CD4-positive, alpha-beta T cell (primary cell): ENCODE data around the gene LRP2. TPM values are rescaled to one million over a fixed set of nuclear protein-coding genes. Genes with fewer than 3 reads are reported as not detected.

ENCODE experiments used
- ATAC-seq: fragments of 200-7000 bp; cut with Tn5 transposase; one replicate; pipeline ENCODE4 v1.10.0; 2022; ENCODE audit warnings: mild to moderate bottlenecking; ENCODE audit not compliant: poor library complexity
- CTCF ChIA-PET: fragments of 350-600 bp; sonication (Branson Sonifier 250); formaldehyde crosslinking; loops from one replicate; lab custom pipeline; 2021; ENCODE audit warnings: antibody characterized with exemption, inconsistent platforms; lab: Charles Lee
- POLR2A ChIA-PET: fragments of 350-600 bp; sonication (Branson Sonifier 250); formaldehyde crosslinking; loops from one replicate; lab custom pipeline; 2021; ENCODE audit warnings: antibody characterized with exemption, inconsistent platforms; lab: Charles Lee
- DNase-seq, 14 experiments: peaks; one replicate each; pipeline ENCODE4 v3.0.0-alpha.2; 2013 to 2020; ENCODE audit warnings: mixed read lengths in 2 of 14
- H3K27ac ChIP-seq, 2 donors: one replicate each; pipeline versions ENCODE4 v1.5.1 to v1.7.0; 2013; ENCODE audit warnings: low read length in 2 of 2, low read depth in 1 of 2, mild to moderate bottlenecking in 1 of 2
- H3K27me3 ChIP-seq, 2 experiments: 1 replicate in 1 of 2; 2 replicates in 1 of 2; pipeline versions ENCODE4 v1.6.1 to v1.7.0; 2013; ENCODE audit warnings: low read length in 2 of 2, control low read depth in 1 of 2, mild to moderate bottlenecking in 1 of 2, moderate library complexity in 1 of 2; ENCODE audit not compliant: insufficient read depth in 2 of 2, control insufficient read depth in 1 of 2
- H3K36me3 ChIP-seq: one replicate; pipeline ENCODE4 v1.6.1; 2013; ENCODE audit warnings: low read length, control low read depth; ENCODE audit not compliant: insufficient read depth
- H3K4me1 ChIP-seq: one replicate; pipeline ENCODE4 v1.6.1; 2013; ENCODE audit warnings: low read length, control low read depth; ENCODE audit not compliant: insufficient read depth
- H3K4me3 ChIP-seq: one replicate; pipeline ENCODE4 v1.5.1; 2013; ENCODE audit warnings: mild to moderate bottlenecking, low read length, moderate library complexity
- H3K9me3 ChIP-seq, 2 experiments: 1 replicate in 1 of 2; 2 replicates in 1 of 2; pipeline versions ENCODE4 v1.6.1 to v1.7.0; 2013; ENCODE audit warnings: low read length in 2 of 2, mild to moderate bottlenecking in 2 of 2, control low read depth in 1 of 2, moderate library complexity in 1 of 2; ENCODE audit not compliant: control insufficient read depth in 1 of 2, insufficient read depth in 1 of 2
- H3K27ac Mint-ChIP-seq: one replicate; pipeline ENCODE4 v1.8.0; 2020; ENCODE audit warnings: mixed read lengths
- H3K27me3 Mint-ChIP-seq: one replicate; pipeline ENCODE4 v1.8.0; 2021; ENCODE audit warnings: mixed read lengths
- H3K36me3 Mint-ChIP-seq: one replicate; pipeline ENCODE4 v1.8.0; 2021; ENCODE audit warnings: low read depth, mixed read lengths
- H3K4me1 Mint-ChIP-seq: one replicate; pipeline ENCODE4 v1.8.0; 2021; ENCODE audit warnings: low read depth, mixed read lengths
- H3K4me3 Mint-ChIP-seq: one replicate; pipeline ENCODE4 v1.8.0; 2020; ENCODE audit warnings: mild to moderate bottlenecking, mixed read lengths
- H3K9me3 Mint-ChIP-seq: one replicate; pipeline ENCODE4 v1.8.0; 2020; ENCODE audit warnings: mixed read lengths
- intact Hi-C, 2 experiments: fragments of 100-400 bp; cut with DNase I in 1 of 2; cut with micrococcal nuclease in 1 of 2; formaldehyde crosslinking; loops; one replicate each; pipeline versions ENCODE4 v1.15.1 to v1.9.0; 2023 to 2025; cut with DNase I, micrococcal nuclease
- total RNA-seq, 174 experiments: library from RNA in 2 of 174; stranded (reverse) in 2 of 174; gene quantifications; one replicate each; pipeline ENCODE4 v1.2.3 and lab custom pipeline; 2021 to 2026
- TF ChIP-seq, protein P1 (sequence below): fragments of 200-600 bp; IDR thresholded peaks from one replicate; pipeline ENCODE4 v1.8.0; 2022; ENCODE audit warnings: antibody characterized with exemption, mild to moderate bottlenecking

LRP2 gene
- total RNA-seq, 2 experiments from 2014 or later: 0.03 TPM; not detected in 1

DNA sequence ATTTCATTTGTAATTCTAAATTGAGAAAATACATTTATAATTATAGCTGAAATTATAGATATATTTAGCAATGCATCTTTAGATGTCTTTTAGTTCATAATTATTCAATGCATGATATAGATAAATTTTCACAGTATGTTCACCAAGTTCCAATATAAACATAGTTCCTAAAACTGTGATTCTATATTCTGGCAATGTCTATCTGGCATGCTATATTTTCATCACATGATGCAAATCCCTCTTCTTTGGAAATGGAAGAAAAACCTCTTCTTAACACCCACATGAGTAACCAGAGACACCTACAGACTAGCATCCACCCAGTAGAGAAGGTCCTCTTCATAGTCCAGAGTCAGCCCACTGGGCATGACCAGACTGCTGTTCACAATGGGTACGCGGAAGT is 157.2 kb downstream of the LRP2 start:
- H3K36me3 Mint-ChIP-seq: no peaks in the 10 kb centered on the region

DNA sequence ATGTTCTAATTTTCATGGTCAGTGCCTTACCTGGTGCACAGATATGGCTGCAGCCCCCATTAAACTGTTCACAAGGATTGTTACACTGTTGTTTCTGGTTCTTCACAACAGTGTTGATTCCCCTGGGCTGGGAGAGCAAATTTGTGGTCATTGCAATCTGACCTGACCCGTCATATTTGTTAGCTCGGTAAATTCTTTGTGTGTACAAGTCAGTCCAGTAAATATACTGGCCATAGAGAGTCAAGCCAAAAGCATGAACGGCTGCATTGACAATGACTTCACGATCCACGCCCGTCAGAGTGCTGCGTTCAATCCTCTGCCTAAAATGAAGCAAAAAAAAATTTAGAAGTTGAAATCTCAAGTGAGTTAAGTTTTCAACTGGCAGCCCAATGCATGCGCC is 158.4 kb downstream of the LRP2 start:
- CTCF ChIA-PET: no interaction called here
- TF ChIP-seq, protein P1, sequence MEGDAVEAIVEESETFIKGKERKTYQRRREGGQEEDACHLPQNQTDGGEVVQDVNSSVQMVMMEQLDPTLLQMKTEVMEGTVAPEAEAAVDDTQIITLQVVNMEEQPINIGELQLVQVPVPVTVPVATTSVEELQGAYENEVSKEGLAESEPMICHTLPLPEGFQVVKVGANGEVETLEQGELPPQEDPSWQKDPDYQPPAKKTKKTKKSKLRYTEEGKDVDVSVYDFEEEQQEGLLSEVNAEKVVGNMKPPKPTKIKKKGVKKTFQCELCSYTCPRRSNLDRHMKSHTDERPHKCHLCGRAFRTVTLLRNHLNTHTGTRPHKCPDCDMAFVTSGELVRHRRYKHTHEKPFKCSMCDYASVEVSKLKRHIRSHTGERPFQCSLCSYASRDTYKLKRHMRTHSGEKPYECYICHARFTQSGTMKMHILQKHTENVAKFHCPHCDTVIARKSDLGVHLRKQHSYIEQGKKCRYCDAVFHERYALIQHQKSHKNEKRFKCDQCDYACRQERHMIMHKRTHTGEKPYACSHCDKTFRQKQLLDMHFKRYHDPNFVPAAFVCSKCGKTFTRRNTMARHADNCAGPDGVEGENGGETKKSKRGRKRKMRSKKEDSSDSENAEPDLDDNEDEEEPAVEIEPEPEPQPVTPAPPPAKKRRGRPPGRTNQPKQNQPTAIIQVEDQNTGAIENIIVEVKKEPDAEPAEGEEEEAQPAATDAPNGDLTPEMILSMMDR: no peak
- POLR2A ChIA-PET: no interaction called here
- intact Hi-C loops: no loop called here
- no peaks in the 10 kb centered on the region for H3K36me3 Mint-ChIP-seq
- DNase-seq (no peak), ATAC-seq (no peak)
- no peak overlapping the region for H3K27ac Mint-ChIP-seq
- no peaks in the 10 kb centered on the region for H3K36me3 ChIP-seq
- H3K9me3 ChIP-seq: no peaks in the 10 kb centered on the region
- no peaks in the 10 kb centered on the region for H3K9me3 Mint-ChIP-seq
- H3K27me3 Mint-ChIP-seq: peaks cover 17% of the 10 kb centered on the region
- no peaks in the 10 kb centered on the region for H3K4me1 ChIP-seq
- no peaks in the 10 kb centered on the region for H3K27me3 ChIP-seq
- no peak overlapping the region for H3K4me3 Mint-ChIP-seq
- no peaks in the 10 kb centered on the region for H3K4me1 Mint-ChIP-seq
- no peak overlapping the region for H3K4me3 ChIP-seq
- no peak overlapping the region for H3K27ac ChIP-seq

More for the DNA sequence above, 157.2 kb downstream of the LRP2 start:
- Histone ChIP-seq H3K36me3 (no peaks in the 10 kb centered on the region), H3K4me3 (no peak overlapping the region), H3K4me1 (no peaks in the 10 kb centered on the region), H3K27me3 (no peaks in the 10 kb centered on the region), H3K9me3 (no peaks in the 10 kb centered on the region), H3K27ac (no peak overlapping the region)
- TF ChIP-seq, protein P1: no peak
- Mint-ChIP-seq H3K9me3 (no peaks in the 10 kb centered on the region), H3K27me3 (peaks cover 17% of the 10 kb centered on the region), H3K4me3 (no peak overlapping the region), H3K4me1 (no peaks in the 10 kb centered on the region), H3K27ac (no peak overlapping the region)
- CTCF ChIA-PET: no interaction called here
- no peak for ATAC-seq
- DNase-seq: no peak
- POLR2A ChIA-PET: no interaction called here
- intact Hi-C loops: no loop called here

DNA sequence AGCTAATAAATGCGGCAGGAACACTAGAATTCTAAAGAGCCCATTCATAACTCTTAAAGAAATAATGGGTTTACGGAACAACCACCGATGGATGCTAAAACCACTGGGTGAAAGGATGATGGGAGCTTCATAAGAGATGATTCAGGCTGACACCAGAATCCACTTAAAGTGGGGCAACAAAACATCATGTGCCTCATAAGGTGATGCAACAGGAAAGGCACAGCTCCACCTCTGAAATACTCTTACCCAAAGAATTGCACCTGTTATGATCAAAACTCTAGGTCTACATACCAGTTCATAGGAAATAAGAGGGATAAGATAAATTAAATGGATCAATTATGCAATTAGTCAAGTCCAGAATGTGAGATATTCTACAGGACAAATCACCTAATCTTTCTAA is 161.6 kb downstream of the LRP2 start:
- H3K27me3 Mint-ChIP-seq: peaks cover 23% of the 10 kb centered on the region
- CTCF ChIA-PET: no interaction called here

More for the DNA sequence above, 161.6 kb downstream of the LRP2 start:
- H3K4me1 ChIP-seq: no peaks in the 10 kb centered on the region
- POLR2A ChIA-PET: no interaction called here
- intact Hi-C loops: no loop called here
- no peak overlapping the region for H3K27ac ChIP-seq
- H3K27me3 ChIP-seq: peaks cover 0 to 3% of the 10 kb centered on the region in 2 experiments
- ATAC-seq: no peak
- Mint-ChIP-seq H3K27ac (no peak overlapping the region), H3K9me3 (no peaks in the 10 kb centered on the region), H3K36me3 (no peaks in the 10 kb centered on the region), H3K4me1 (no peaks in the 10 kb centered on the region), H3K4me3 (no peak overlapping the region)
- no peak overlapping the region for H3K4me3 ChIP-seq
- no peak for DNase-seq
- TF ChIP-seq, protein P1: no peak
- H3K36me3 ChIP-seq: no peaks in the 10 kb centered on the region
- H3K9me3 ChIP-seq: no peaks in the 10 kb centered on the region
